NCI-H1417 (cell line): Measurements from ENCODE around the gene KLHL25.

Source experiments
- DNase-seq, 3 experiments: peaks; one replicate each; lab custom pipeline; 2025; lab: John Stamatoyannopoulos, UW

KLHL25 gene

GRCh38 chr15:85748176-85748575 is 46.5 kb downstream of the KLHL25 start:
- no peak for DNase-seq

GRCh38 chr15:85746641-85747040 is 48.1 kb downstream of the KLHL25 start:
- no peak for DNase-seq

- DNase-seq: no peak
Observed at GRCh38 chr15:85745525-85746150, 49.1 kb downstream of the KLHL25 start.

- no peak for DNase-seq
Observed at GRCh38 chr15:85745023-85745422, 49.7 kb downstream of the KLHL25 start.

- no peak for DNase-seq
Observed at GRCh38 chr15:85744579-85744978, 50.1 kb downstream of the KLHL25 start.

- DNase-seq: peak; percentile 26 to 85 (median 70)
Observed at GRCh38 chr15:85743392-85744055, 51.2 kb downstream of the KLHL25 start.

GRCh38 chr15:85742186-85742821 is 52.4 kb downstream of the KLHL25 start:
- DNase-seq: peak in 2 of 3 experiments; percentile 23 to 32

- DNase-seq: no peak
Observed at GRCh38 chr15:85741662-85742061, 53.1 kb downstream of the KLHL25 start.

GRCh38 chr15:85741021-85741421 is 53.7 kb downstream of the KLHL25 start:
- peak in 1 of 3 experiments; percentile 31 for DNase-seq

GRCh38 chr15:85737061-85737460 is 57.7 kb downstream of the KLHL25 start:
- no peak for DNase-seq

GRCh38 chr15:85733416-85733815 is 61.3 kb downstream of the KLHL25 start:
- peak in 1 of 3 experiments; percentile 22 for DNase-seq

GRCh38 chr15:85730001-85730820 is 64.5 kb downstream of the KLHL25 start:
- peak; percentile 41 to 86 (median 54) for DNase-seq

- no peak for DNase-seq
Observed at GRCh38 chr15:85727068-85727467, 67.7 kb downstream of the KLHL25 start.

- DNase-seq: no peak
Observed at GRCh38 chr15:85726454-85726853, 68.3 kb downstream of the KLHL25 start.

- no peak for DNase-seq
Observed at GRCh38 chr15:85725564-85725963, 69.2 kb downstream of the KLHL25 start.

- no peak for DNase-seq
Observed at GRCh38 chr15:85725019-85725418, 69.7 kb downstream of the KLHL25 start.

- DNase-seq: no peak
Observed at GRCh38 chr15:85723960-85724945, 70.5 kb downstream of the KLHL25 start.

GRCh38 chr15:85722374-85723152 is 72.2 kb downstream of the KLHL25 start:
- DNase-seq: no peak

GRCh38 chr15:85718981-85719380 is 75.7 kb downstream of the KLHL25 start:
- peak in 1 of 3 experiments; percentile 51 for DNase-seq

- peak in 1 of 3 experiments; percentile 51 for DNase-seq
Observed at GRCh38 chr15:85718271-85718971, 76.3 kb downstream of the KLHL25 start.
